Neural cell (in vitro differentiated cells): ENCODE measurements around the gene TPI1. TPM values are rescaled to one million over a fixed set of nuclear protein-coding genes. Genes with fewer than 3 reads are reported as not detected.

Source experiments
- H2AFZ ChIP-seq: fragments of 200-600, 300-800 bp; sonication (generic), shearing (Covaris generic); 2 replicates; pipeline ENCODE4 v1.6.0; 2014; ENCODE audit warnings: low read depth, mild to moderate bottlenecking, antibody characterized with exemption, low read length, moderate library complexity
- H3F3A ChIP-seq: fragments of 200-600 bp; shearing (Covaris generic); 2 replicates; pipeline ENCODE4 v1.6.1; 2016; ENCODE audit warnings: mild to moderate bottlenecking, moderate library complexity, mixed read lengths, antibody characterized with exemption, low read length; ENCODE audit not compliant: insufficient read depth, poor library complexity, severe bottlenecking
- H3K27ac ChIP-seq: fragments of 200-600, 300-800 bp; sonication (generic), shearing (Covaris generic); 2 replicates; pipeline ENCODE4 v1.5.1; 2014; ENCODE audit warnings: mild to moderate bottlenecking, low read length, moderate library complexity
- H3K27me3 ChIP-seq: fragments of 300-800, 200-600 bp; sonication (generic), shearing (Covaris generic); 2 replicates; pipeline ENCODE4 v1.6.0; 2014; ENCODE audit warnings: mild to moderate bottlenecking, low read depth, low read length, moderate library complexity; ENCODE audit not compliant: insufficient read depth
- H3K36me3 ChIP-seq: fragments of 300-800, 200-600 bp; sonication (generic), shearing (Covaris generic); 2 replicates; pipeline ENCODE4 v1.5.1; 2014; ENCODE audit warnings: mild to moderate bottlenecking, antibody characterized with exemption, low read length, moderate library complexity; ENCODE audit not compliant: insufficient read depth
- H3K4me2 ChIP-seq: fragments of 300-800, 200-600 bp; sonication (generic), shearing (Covaris generic); 2 replicates; pipeline ENCODE4 v1.6.0; 2014; ENCODE audit warnings: mild to moderate bottlenecking, low read length
- H3K4me3 ChIP-seq: fragments of 300-800, 200-600 bp; sonication (generic), shearing (Covaris generic); 2 replicates; pipeline ENCODE4 v1.5.1; 2014; ENCODE audit warnings: mild to moderate bottlenecking, low read length, moderate library complexity
- H3K79me2 ChIP-seq: fragments of 200-600 bp; shearing (Covaris generic); replicated peaks from 2 replicates; pipeline ENCODE4 v1.6.0; 2014; ENCODE audit warnings: mild to moderate bottlenecking, low read length, moderate library complexity; ENCODE audit not compliant: insufficient read depth
- H3K9ac ChIP-seq: fragments of 300-800, 200-600 bp; sonication (generic), shearing (Covaris generic); 2 replicates; pipeline ENCODE4 v1.6.1; 2016; ENCODE audit warnings: mild to moderate bottlenecking, low read length, mixed read lengths
- H3K9me2 ChIP-seq: fragments of 200-600 bp; shearing (Covaris generic); 2 replicates; pipeline ENCODE4 v1.6.1; 2016; ENCODE audit warnings: mild to moderate bottlenecking, low read length, mixed read lengths; ENCODE audit not compliant: insufficient read depth
- H3K9me3 ChIP-seq: fragments of 200-600, 300-800 bp; sonication (generic), shearing (Covaris generic); 2 replicates; pipeline ENCODE4 v1.6.1; 2016; ENCODE audit warnings: mild to moderate bottlenecking, mixed run types, low read length, moderate library complexity, mixed read lengths
- H4K20me1 ChIP-seq: fragments of 200-600 bp; shearing (Covaris generic); 2 replicates; pipeline ENCODE4 v1.6.1; 2016; ENCODE audit warnings: mild to moderate bottlenecking, mixed run types; ENCODE audit not compliant: insufficient read depth
- EP300 ChIP-seq: fragments of 450-650 bp; conservative IDR thresholded peaks from 2 replicates; pipeline ENCODE4 v1.6.1; 2014; ENCODE audit warnings: antibody characterized with exemption, mild to moderate bottlenecking, moderate library complexity; ENCODE audit not compliant: poor library complexity, severe bottlenecking
- EZH2 ChIP-seq: fragments of 200-600, 300-800 bp; shearing (Covaris generic), sonication (generic); IDR thresholded peaks from 2 replicates; pipeline ENCODE4 v1.6.1; 2014; ENCODE audit warnings: antibody characterized with exemption, low read length, borderline replicate concordance, mild to moderate bottlenecking; ENCODE audit not compliant: insufficient read depth, poor library complexity, severe bottlenecking
- MXI1 ChIP-seq: fragments of 450-650 bp; conservative IDR thresholded peaks from 2 replicates; pipeline ENCODE4 v1.6.1; 2014; ENCODE audit warnings: antibody characterized with exemption, mild to moderate bottlenecking; ENCODE audit not compliant: poor library complexity, severe bottlenecking
- POLR2AphosphoS5 ChIP-seq: IDR thresholded peaks from 2 replicates; pipeline ENCODE4 v1.6.1; 2012
- RAD21 ChIP-seq: fragments of 450-650 bp; conservative IDR thresholded peaks from 2 replicates; pipeline ENCODE4 v1.6.1; 2014; ENCODE audit warnings: antibody characterized with exemption, mild to moderate bottlenecking, moderate library complexity
- SMC3 ChIP-seq: fragments of 450-650 bp; conservative IDR thresholded peaks from 2 replicates; pipeline ENCODE4 v1.6.1; 2014; ENCODE audit warnings: antibody characterized with exemption, mild to moderate bottlenecking, moderate library complexity; ENCODE audit not compliant: poor library complexity
- TAF1 ChIP-seq: IDR thresholded peaks from 2 replicates; pipeline ENCODE4 v1.6.1; 2012; ENCODE audit warnings: low read depth
- polyA plus RNA-seq: library from polyadenylated mRNA; depleted of rRNA; stranded (reverse); fragments of >200 nt; gene quantifications from 2 replicates; pipeline ENCODE4 v1.2.3, GENCODE V29; 2014
- TF ChIP-seq, protein P1 (sequence below): fragments of 450-650 bp; IDR thresholded peaks from 2 replicates; pipeline ENCODE4 v1.5.1; 2014; ENCODE audit warnings: antibody characterized with exemption, mild to moderate bottlenecking, moderate library complexity; ENCODE audit not compliant: poor library complexity, severe bottlenecking
- TF ChIP-seq, protein P2 (sequence below): IDR thresholded peaks from 2 replicates; pipeline ENCODE4 v1.6.1; 2012; ENCODE audit warnings: borderline replicate concordance

The TPI1 gene
- polyA plus RNA-seq, 1 donor from 2014 or later = 288 TPM

GRCh38 chr12:6830999-6831398 lies 36.3 kb upstream of the TPI1 start:
- no peak overlapping the region for H3K4me3 ChIP-seq
- H3K4me2 ChIP-seq = no peak overlapping the region
- no peak overlapping the region for H3K27ac ChIP-seq
- H4K20me1 ChIP-seq = no peaks in the 10 kb centered on the region
- H3K27me3 ChIP-seq = no peaks in the 10 kb centered on the region
- no peak overlapping the region for H2AFZ ChIP-seq
- TF ChIP-seq, protein P1, sequence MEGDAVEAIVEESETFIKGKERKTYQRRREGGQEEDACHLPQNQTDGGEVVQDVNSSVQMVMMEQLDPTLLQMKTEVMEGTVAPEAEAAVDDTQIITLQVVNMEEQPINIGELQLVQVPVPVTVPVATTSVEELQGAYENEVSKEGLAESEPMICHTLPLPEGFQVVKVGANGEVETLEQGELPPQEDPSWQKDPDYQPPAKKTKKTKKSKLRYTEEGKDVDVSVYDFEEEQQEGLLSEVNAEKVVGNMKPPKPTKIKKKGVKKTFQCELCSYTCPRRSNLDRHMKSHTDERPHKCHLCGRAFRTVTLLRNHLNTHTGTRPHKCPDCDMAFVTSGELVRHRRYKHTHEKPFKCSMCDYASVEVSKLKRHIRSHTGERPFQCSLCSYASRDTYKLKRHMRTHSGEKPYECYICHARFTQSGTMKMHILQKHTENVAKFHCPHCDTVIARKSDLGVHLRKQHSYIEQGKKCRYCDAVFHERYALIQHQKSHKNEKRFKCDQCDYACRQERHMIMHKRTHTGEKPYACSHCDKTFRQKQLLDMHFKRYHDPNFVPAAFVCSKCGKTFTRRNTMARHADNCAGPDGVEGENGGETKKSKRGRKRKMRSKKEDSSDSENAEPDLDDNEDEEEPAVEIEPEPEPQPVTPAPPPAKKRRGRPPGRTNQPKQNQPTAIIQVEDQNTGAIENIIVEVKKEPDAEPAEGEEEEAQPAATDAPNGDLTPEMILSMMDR = no peak
- TF ChIP-seq MXI1 (no peak), EZH2 (no peak), POLR2AphosphoS5 (no peak), RAD21 (no peak), SMC3 (no peak), TAF1 (no peak), EP300 (no peak)
- TF ChIP-seq, protein P2, sequence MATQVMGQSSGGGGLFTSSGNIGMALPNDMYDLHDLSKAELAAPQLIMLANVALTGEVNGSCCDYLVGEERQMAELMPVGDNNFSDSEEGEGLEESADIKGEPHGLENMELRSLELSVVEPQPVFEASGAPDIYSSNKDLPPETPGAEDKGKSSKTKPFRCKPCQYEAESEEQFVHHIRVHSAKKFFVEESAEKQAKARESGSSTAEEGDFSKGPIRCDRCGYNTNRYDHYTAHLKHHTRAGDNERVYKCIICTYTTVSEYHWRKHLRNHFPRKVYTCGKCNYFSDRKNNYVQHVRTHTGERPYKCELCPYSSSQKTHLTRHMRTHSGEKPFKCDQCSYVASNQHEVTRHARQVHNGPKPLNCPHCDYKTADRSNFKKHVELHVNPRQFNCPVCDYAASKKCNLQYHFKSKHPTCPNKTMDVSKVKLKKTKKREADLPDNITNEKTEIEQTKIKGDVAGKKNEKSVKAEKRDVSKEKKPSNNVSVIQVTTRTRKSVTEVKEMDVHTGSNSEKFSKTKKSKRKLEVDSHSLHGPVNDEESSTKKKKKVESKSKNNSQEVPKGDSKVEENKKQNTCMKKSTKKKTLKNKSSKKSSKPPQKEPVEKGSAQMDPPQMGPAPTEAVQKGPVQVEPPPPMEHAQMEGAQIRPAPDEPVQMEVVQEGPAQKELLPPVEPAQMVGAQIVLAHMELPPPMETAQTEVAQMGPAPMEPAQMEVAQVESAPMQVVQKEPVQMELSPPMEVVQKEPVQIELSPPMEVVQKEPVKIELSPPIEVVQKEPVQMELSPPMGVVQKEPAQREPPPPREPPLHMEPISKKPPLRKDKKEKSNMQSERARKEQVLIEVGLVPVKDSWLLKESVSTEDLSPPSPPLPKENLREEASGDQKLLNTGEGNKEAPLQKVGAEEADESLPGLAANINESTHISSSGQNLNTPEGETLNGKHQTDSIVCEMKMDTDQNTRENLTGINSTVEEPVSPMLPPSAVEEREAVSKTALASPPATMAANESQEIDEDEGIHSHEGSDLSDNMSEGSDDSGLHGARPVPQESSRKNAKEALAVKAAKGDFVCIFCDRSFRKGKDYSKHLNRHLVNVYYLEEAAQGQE = no peak
- H3K9me3 ChIP-seq = no peaks in the 10 kb centered on the region
- no peak overlapping the region for H3K9ac ChIP-seq
- H3F3A ChIP-seq = peaks cover 5% of the 10 kb centered on the region
- H3K9me2 ChIP-seq = no peaks in the 10 kb centered on the region
- no peaks in the 10 kb centered on the region for H3K36me3 ChIP-seq
- peaks cover 17% of the 10 kb centered on the region for H3K79me2 ChIP-seq

GRCh38 chr12:6831450-6831995 lies 35.8 kb upstream of the TPI1 start:
- Histone ChIP-seq H3F3A (peaks cover 5% of the 10 kb centered on the region), H3K4me2 (no peak overlapping the region), H3K9me2 (no peaks in the 10 kb centered on the region), H3K9ac (no peak overlapping the region), H3K36me3 (no peaks in the 10 kb centered on the region), H3K27me3 (no peaks in the 10 kb centered on the region), H3K79me2 (peaks cover 17% of the 10 kb centered on the region), H3K27ac (no peak overlapping the region), H3K9me3 (no peaks in the 10 kb centered on the region), H4K20me1 (no peaks in the 10 kb centered on the region), H3K4me3 (no peak overlapping the region), H2AFZ (no peak overlapping the region)
- TF ChIP-seq, protein P2 = no peak
- TF ChIP-seq POLR2AphosphoS5 (no peak), MXI1 (no peak), TAF1 (no peak), EZH2 (no peak), SMC3 (no peak), EP300 (no peak), RAD21 (no peak)
- TF ChIP-seq, protein P1 = no peak
